Adrenal gland (tissue), 5 donors: ENCODE results near the gene ELOVL6.

ENCODE experiments used
- POLR2A ChIP-seq, 2 donors: fragments of 450-650 bp; IDR thresholded peaks; one replicate each; pipeline ENCODE4 v1.6.1; 2017; ENCODE audit warnings: antibody characterized with exemption in 2 of 2, mild to moderate bottlenecking in 2 of 2, moderate library complexity in 1 of 2
- TF ChIP-seq, protein P1 (sequence below), 6 experiments: fragments of 450-650 bp in 4 of 6; fragments of 200-600 bp in 2 of 6; sonication (generic) in 1 of 6; IDR thresholded peaks; 1 replicate in 5 of 6; 2 replicates in 1 of 6; pipeline versions ENCODE4 v1.5.1 to v1.8.0; 2016 to 2021; ENCODE audit warnings: antibody characterized with exemption in 6 of 6, mild to moderate bottlenecking in 2 of 6, moderate library complexity in 1 of 6
- donor health status: DM: no; HTN: no; CAD: no.

GRCh38 chr4:110059556-110060191 lies 138.7 kb downstream of the ELOVL6 start:
- TF ChIP-seq, protein P1, sequence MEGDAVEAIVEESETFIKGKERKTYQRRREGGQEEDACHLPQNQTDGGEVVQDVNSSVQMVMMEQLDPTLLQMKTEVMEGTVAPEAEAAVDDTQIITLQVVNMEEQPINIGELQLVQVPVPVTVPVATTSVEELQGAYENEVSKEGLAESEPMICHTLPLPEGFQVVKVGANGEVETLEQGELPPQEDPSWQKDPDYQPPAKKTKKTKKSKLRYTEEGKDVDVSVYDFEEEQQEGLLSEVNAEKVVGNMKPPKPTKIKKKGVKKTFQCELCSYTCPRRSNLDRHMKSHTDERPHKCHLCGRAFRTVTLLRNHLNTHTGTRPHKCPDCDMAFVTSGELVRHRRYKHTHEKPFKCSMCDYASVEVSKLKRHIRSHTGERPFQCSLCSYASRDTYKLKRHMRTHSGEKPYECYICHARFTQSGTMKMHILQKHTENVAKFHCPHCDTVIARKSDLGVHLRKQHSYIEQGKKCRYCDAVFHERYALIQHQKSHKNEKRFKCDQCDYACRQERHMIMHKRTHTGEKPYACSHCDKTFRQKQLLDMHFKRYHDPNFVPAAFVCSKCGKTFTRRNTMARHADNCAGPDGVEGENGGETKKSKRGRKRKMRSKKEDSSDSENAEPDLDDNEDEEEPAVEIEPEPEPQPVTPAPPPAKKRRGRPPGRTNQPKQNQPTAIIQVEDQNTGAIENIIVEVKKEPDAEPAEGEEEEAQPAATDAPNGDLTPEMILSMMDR (IDR thresholded peaks at IDR 0.05), result no peak
- TF ChIP-seq POLR2A (IDR thresholded peaks at IDR 0.05), result no peak
